HG02885 (cell line): ENCODE results near the gene ZBTB38.
A peak's percentile ranks its signal among the peaks of the same experiment; 100 is the strongest.

Experiments
- ATAC-seq: cut with Tn5 transposase; IDR thresholded peaks from one replicate; pipeline ENCODE4 v1.9.1; 2021; ENCODE audit warnings: mild to moderate bottlenecking; ENCODE audit not compliant: unreplicated experiment, poor library complexity

Gene ZBTB38

DNA sequence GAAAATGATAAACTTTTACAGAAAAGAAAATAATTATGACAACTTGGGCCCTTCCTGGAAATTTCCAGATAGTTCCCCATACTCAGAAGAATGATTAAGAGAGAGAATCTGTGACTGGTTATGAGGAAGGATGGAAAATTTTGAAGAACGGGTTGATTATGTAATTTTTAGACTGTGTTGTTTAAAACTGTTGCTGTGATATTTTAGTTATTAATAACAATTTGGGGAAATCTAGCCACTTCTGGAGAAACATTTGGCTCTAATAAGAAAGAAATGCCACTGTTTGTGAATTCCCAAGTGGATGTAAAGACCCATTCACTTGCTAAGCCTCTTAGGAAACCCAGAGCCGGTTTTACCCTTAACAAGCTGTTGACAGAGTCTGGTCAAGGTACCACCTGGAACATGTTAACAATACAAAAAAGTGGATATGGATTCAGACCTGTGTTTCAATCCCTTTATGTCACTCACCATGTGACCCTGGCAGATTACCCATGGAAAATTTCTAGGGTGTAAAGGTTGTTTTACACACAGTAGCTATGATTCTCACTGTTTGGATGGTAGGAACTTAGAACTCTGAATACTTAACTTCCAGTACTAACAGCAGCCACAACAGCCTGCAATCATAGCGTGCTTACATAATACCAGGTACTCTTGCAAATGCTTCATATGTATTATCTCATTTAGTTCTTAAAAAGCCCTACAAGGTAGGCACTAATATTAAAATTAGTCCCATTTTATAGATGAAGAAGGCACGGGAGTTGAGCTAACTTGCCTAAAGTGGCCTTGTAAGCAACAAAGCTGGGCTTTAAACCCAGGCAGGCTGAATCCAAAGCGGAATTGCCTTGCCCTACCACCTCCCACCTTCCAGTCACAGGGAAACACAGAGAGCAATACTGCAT is 32.0 kb downstream of the ZBTB38 start:
- ATAC-seq = no peak

DNA sequence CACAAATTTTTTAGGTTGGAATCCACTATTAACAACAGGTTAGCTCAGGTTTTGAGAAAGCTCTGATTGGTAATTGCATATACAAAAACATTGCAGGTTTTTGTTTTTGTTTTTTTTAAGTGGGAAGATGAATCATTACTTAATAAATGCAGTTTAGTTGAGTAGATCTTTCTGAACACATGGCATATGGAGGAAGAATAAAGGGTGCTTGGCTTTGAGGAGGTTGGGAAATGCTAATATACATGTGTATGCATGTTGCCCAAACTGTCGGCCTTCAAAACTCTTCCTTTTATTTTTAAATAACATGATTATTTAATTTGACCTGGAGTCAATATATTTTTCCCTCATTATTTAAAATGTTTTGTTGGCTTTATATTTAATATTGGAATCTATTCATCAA is 32.8 kb downstream of the ZBTB38 start:
- ATAC-seq = no peak

DNA sequence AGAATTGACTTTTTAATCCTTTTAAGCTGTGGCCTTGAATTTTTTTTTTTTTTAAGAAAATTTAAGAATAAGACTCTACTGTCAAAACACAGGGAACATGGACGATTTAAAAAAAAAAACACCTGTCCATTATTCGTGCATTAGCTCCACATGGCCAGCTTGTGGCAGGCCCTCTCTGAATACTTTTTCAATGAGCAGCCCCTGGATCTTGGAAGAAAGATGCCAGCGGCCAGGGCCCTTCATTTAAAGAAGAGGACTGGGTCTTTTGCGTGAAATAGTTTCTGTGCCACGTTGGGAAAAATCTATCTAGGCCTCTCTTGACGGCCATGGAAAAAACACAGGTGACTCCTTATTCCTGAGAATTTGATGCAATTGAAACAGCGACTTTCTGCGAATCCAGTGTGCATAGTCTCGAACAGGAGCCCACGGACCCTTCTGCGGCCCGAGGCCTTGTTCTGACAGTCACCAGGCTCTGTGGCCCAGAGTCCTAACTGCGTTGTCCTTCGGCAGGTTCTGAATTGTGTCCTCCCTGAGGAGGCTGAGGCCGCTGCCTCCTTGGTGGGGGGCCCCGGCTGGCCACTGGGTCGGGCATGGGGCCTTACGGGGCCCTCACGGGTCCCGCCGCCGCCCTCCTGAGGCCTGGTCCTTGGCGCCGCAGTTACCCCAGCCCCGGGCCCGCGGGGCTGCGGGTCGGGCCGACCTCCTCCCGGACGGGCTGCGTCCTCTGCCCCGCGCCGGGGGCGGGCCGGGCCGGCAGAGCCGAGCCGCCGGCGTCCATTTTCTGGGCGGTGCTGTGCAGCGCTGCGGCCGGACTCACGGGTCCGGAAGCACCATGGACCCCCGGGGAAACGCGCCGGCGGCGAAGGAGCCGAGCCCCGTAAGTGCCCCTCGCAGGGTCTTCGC is 33.5 kb downstream of the ZBTB38 start:
- ATAC-seq = peak; percentile 65

GRCh38 chr3:141402476-141403171 is 34.3 kb downstream of the ZBTB38 start:
- ATAC-seq = peak; percentile 47

GRCh38 chr3:141403576-141403975 is 35.3 kb downstream of the ZBTB38 start:
- ATAC-seq = no peak

GRCh38 chr3:141405025-141405424 is 36.7 kb downstream of the ZBTB38 start:
- ATAC-seq = no peak

DNA sequence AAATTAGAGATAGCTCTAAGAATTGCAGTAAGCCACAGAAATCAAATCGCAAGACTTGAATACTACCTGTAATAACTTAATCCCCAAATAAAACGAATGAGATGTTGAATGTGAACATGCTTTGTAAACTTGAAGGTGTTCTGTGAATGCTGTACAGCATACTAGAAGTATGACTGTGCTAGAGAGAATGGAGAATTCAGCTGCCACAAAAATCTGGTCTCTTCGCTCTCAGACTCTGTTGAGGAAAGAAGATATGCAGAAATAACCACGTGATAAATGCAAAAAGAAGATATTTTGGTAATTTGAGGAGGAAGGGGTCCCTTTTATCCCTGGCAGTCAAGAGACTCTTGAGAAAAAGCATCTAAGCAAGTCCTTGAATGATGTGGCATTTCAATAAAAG is 37.3 kb downstream of the ZBTB38 start:
- ATAC-seq = no peak

- ATAC-seq = no peak
Measured at GRCh38 chr3:141406265-141406664, 38.0 kb downstream of the ZBTB38 start.

DNA sequence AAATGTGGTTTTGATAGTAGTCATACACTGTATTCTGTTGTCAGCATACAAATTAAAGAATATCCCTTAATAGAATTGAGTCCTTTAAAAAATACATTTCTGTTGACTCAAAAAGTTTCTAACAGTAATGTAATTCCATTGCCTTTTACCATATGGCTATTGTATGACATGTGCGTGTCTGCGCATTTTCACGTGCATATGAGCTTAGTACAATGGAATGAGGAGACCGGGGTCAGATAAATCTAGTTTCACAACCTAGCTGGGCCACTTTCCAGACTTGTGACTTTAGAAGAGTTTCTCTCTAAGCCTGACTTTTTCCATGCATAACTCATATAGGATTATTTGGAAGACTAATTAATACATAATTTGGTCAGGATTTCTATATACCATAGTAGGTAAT is 38.7 kb downstream of the ZBTB38 start:
- no peak for ATAC-seq

GRCh38 chr3:141407825-141408224 is 39.5 kb downstream of the ZBTB38 start:
- ATAC-seq = no peak

DNA sequence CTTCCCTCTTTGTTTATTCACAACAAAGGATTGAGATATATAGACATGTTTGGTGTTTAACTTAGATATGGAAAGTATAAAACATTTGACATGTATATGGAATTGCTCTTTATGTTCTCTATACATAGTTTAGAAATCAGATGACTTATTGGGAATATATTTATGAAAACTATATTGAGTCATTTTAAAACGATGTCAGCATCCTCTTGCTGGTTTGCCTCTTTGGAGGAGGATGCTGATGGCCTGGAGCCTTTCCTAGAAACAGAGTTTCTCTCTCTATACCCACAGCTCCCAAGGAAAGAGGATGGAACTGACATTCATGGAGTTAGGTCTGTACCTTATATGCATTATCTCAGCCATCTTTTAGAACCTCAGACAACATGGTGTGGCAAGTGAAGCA is 40.3 kb downstream of the ZBTB38 start:
- ATAC-seq = no peak

- ATAC-seq = no peak
Measured at GRCh38 chr3:141409940-141410241, 41.6 kb downstream of the ZBTB38 start.

DNA sequence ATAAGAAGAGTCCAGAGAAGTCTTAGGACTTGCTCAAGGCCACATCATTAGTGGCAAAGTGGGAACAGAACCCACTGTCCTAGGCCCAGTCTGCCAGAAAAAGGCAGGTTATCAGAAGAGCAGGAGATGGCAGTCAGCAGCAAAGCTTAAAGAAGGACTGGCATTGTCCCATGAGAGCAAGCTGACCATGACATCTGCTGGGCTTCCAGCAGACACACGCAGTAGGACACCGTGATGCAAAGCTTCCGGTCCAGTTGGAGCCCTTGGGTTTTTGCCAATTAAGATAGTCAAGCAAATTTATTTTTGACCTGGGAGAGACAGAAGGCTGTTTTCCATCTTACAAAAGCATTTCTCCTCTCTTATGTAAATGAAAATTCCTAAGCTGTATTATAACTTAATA is 42.1 kb downstream of the ZBTB38 start:
- ATAC-seq = no peak

DNA sequence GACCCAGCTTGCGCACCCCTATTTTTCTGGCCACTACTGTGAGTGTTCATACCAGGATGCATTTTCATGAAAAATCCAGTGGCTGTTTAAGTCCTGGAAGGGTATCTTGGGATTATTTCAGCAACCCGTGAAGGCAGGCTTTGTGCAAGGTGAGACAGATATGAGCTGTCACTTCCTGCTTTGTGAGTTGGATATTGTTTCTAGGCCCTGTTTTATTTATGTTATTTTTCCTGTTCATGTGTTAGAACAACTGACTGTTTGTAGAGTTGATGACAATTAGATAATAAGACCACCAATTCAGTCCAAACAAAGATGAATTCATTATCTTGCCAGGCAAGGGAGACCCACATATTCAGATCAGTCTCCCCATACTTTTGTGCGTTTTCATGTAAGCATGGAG is 42.5 kb downstream of the ZBTB38 start:
- ATAC-seq = no peak

DNA sequence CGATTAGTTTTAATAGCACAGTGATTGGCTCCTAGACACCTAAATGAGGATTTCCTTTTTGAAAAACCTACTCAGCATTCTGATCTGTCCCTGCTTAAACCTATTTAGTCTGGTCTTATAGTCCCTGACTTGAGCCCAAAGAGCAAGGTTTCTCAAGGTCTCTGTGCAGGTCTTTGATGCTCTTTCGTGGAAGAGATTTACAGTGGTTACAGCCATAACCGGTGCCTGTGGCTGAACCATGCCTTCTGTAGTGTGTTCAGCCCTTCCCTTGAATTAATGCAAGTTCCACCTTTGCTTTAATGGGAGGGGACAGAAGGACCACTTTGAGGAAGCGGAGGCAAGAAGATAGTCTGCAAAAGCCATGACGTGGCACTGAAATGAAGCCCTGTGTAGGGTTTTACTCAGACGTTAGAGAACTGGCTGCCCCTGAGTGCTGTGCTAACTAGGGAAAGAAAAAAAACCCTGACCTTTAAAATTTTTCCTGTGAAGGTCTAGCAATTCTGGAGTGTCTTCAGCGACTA is 43.0 kb downstream of the ZBTB38 start:
- peak; percentile 48 for ATAC-seq

DNA sequence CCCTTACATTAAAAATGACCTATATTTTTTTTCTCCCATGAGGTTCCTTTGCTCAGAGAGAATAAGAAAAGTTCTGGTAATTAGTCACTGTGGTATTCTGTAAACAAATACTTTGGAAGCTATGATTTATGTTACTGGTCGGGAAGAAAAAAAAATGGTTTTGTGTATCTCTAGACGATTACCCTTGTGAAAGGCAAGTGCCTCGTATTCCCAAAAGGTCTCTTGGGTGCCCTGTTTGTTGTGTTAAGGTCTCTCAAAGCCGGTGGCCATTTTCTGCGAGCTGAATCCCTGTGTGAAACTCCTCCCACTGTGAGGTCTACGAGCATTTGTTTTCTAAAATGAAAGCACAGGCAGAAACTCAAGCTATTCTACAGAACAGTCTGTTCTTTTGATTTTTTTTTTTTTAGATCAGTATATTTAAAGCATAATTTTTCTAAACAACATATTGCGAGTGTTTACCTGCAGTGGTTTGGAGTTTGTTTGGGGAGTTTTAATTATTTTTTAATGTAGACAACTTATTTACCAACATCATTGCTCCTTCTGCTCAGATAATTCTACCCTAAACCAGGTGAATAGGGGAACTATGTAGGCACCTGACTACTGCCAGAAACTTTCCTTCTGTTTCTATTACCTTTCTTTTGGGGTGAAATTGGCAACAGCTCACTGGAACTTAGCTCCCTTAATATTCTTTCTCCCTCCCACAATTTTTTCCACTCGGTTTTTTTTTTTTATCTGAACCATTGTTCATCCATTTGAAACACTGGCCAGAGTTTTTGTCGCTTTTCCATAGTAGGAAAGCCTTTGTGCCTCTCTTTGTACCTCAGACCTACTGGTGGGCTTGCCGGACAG is 44.0 kb downstream of the ZBTB38 start:
- ATAC-seq = no peak

- no peak for ATAC-seq
Measured at GRCh38 chr3:141412936-141413354, 44.6 kb downstream of the ZBTB38 start.

DNA sequence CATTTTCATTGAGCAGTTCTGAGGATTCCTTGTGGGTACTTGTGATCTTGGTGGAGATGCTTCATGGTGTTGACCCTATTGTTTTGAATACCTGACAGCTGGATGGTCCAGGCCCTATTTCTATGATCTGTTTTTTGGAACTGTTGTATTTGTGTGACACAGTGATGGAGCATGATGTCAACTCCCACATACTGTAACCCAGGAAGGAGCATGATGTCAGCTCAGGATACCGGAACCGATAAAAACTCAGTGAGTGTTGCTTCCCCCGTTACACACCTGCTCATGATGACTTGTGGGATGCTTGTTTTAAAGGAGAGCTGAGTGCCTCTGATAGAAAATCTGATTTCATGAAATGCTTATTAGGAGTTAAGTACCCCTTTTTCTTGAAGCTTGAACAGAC is 45.1 kb downstream of the ZBTB38 start:
- no peak for ATAC-seq

DNA sequence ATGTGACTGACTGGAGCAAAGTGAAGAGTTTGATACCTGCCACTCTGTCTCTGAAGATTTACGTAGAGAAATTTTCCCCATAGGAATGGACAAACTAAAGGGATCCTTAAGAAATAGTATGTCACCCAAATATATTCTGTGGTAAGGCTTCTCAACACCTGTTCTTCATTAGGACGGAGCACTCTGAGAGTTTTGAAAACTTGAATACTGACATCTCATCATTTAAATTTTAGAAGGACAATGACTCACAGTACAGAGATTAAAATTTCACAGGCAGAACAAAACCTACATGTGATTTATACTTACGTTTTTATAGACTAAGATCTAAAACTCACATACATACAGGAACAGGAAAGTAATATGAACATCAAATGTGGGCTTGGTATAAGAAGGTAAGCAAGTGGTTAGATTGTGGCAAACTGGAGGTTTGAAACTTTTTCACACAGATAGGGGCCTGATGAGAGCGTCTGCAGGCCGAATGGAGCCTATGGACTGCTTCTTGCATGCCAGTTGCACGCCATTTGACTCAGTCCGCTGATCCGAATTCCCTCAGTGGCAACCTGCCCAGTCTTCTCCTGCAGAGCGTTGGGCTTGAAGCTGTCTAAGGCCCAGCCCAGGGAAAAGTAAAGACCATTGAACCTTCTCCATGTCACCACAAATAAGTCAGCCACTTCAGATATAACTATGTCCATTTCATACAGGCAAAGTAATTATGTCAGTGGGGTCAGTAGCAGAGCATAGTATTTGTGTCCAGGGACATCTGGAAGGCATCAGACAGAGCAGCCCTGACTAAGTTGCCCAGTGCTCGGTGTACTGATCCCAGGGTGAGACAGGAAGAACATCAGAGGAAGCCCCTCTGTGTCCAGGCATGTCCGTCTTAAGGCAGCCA is 45.7 kb downstream of the ZBTB38 start:
- no peak for ATAC-seq
